ENCODE data around the gene ODAD3. TPM values are rescaled to one million over a fixed set of nuclear protein-coding genes. Genes with fewer than 3 reads are reported as not detected.

ODAD3 gene
- total RNA-seq, 1 donor from 2014 or later: 0.29 TPM

DNA sequence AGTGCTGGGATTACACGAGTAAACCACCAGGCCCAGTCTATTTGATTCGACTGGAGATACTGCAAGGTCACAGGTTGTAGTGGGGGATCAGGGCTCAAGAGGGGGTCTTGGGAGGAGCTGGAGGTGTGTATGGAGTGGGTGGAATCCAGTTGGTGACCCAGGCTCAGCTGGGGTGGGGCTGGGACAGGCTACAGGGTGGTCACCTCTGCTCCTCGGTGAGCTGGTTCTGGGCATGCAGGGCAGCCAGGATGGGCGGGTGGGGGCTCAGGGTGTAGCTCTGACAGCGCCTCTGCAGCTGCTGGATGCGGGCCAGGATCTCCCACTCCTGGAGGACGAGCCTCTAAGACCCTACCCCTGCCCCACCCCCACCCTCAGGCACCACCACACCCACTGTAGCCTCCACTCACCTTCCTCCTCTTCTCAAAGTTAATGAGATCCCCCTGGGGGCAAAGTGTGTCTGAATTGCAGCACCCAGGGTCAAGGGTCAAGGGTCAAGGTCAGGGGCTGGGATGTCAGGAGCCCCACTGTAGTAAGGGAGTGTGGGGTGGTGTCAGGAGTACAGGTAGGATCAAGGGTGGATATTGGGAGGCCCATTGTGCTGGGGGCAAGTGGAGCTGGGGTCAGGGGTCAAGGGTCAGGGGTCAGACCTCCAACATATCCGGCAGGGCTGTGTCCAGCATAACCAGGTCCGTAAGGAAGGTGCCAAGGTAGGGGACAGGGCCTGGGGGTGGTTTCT lies 32.9 kb downstream of the ODAD3 start:
- DNase-seq (ENCODE audit: low read depth): no peak
- Histone ChIP-seq H3K36me3 (ENCODE audit: control insufficient read depth, insufficient read depth, low read length) (no peaks in the 10 kb centered on the region), H3K4me3 (ENCODE audit: low read depth, low read length) (no peak overlapping the region), H3K27me3 (ENCODE audit: control insufficient read depth, insufficient read depth, low read length) (peaks cover 8% of the 10 kb centered on the region)
- TF ChIP-seq, protein P1, sequence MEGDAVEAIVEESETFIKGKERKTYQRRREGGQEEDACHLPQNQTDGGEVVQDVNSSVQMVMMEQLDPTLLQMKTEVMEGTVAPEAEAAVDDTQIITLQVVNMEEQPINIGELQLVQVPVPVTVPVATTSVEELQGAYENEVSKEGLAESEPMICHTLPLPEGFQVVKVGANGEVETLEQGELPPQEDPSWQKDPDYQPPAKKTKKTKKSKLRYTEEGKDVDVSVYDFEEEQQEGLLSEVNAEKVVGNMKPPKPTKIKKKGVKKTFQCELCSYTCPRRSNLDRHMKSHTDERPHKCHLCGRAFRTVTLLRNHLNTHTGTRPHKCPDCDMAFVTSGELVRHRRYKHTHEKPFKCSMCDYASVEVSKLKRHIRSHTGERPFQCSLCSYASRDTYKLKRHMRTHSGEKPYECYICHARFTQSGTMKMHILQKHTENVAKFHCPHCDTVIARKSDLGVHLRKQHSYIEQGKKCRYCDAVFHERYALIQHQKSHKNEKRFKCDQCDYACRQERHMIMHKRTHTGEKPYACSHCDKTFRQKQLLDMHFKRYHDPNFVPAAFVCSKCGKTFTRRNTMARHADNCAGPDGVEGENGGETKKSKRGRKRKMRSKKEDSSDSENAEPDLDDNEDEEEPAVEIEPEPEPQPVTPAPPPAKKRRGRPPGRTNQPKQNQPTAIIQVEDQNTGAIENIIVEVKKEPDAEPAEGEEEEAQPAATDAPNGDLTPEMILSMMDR (IDR thresholded peaks at IDR 0.05; ENCODE audit: insufficient read depth, low read length, poor library complexity, severe bottlenecking): no peak

DNA sequence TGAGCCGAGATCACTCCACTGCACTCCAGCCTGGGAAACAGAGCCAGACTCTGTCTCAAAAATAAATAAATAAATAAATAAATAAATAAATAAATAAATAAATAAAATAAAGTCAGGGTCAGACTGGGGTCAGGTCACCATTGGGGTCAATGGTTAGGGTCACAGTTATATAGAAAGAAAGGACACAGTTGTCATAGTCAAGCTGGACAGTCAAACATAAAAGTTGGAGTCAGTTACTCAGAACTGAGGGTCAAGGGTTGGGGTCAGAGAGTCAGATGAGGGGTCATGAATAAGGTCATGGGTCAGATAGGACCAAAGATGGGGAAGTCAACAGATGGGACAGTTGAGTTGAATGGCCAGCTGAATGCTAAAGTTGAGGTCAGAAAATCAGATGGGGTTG lies 34.1 kb downstream of the ODAD3 start:
- no peak overlapping the region for H3K4me3 ChIP-seq (ENCODE audit: low read depth, low read length)
- H3K36me3 ChIP-seq (ENCODE audit: control insufficient read depth, insufficient read depth, low read length): no peaks in the 10 kb centered on the region
- H3K27me3 ChIP-seq (ENCODE audit: control insufficient read depth, insufficient read depth, low read length): no peaks in the 10 kb centered on the region
- TF ChIP-seq, protein P1 (IDR thresholded peaks at IDR 0.05; ENCODE audit: insufficient read depth, low read length, poor library complexity, severe bottlenecking): no peak
- DNase-seq (ENCODE audit: low read depth): no peak

DNA sequence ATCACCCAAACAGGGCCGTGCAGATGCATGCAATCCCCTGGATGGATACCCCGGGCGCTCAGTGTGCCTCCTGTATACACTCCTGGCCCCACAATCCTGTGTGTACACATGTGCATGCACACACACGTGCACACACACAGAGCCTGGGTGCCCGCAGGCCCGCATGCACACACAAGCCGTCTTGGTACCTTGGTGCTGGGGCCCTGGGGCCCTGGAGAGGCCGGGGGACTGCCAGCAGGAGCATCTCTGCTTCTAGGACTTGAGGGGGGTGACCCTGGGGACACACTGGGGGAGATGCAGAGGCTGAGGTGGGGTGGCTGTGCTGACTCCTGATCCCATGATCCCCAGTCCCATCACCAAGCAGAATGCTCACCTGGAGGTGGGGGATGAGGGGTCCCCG lies 35.3 kb downstream of the ODAD3 start:
- H3K27me3 ChIP-seq (ENCODE audit: control insufficient read depth, insufficient read depth, low read length): no peaks in the 10 kb centered on the region
- TF ChIP-seq, protein P1 (IDR thresholded peaks at IDR 0.05; ENCODE audit: insufficient read depth, low read length, poor library complexity, severe bottlenecking): no peak
- no peaks in the 10 kb centered on the region for H3K36me3 ChIP-seq (ENCODE audit: control insufficient read depth, insufficient read depth, low read length)
- DNase-seq (ENCODE audit: low read depth): no peak
- no peak overlapping the region for H3K4me3 ChIP-seq (ENCODE audit: low read depth, low read length)

DNA sequence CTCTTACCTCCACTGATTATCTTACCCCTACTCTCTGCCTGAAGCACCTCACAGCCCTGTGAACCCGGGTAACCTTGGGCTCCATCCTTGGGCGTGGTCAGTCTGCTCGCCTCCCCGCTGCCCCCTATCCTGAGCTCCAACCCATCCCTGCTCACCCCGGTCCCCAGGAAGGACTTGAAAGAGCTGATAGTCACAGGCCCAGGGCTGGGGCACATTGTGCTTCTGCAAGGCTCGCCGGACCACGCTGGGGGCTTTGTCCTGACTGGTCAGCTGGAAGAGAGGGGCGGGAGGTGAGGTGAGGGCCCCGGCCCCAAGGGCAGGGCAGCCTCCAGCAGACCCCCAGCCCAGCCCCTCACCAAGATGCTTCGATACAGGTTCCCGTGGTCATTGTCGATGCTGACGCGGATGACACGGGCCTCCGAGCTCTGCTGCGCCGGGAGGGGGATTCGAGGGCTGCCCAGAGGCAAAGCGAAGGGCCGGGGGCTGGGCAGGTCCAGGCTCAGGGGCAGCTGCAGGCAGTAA lies 37.8 kb downstream of the ODAD3 start:
- Histone ChIP-seq H3K36me3 (ENCODE audit: control insufficient read depth, insufficient read depth, low read length) (no peaks in the 10 kb centered on the region), H3K4me3 (ENCODE audit: low read depth, low read length) (no peak overlapping the region), H3K27me3 (ENCODE audit: control insufficient read depth, insufficient read depth, low read length) (no peaks in the 10 kb centered on the region)
- TF ChIP-seq, protein P1 (IDR thresholded peaks at IDR 0.05; ENCODE audit: insufficient read depth, low read length, poor library complexity, severe bottlenecking): no peak
- DNase-seq (ENCODE audit: low read depth): no peak

DNA sequence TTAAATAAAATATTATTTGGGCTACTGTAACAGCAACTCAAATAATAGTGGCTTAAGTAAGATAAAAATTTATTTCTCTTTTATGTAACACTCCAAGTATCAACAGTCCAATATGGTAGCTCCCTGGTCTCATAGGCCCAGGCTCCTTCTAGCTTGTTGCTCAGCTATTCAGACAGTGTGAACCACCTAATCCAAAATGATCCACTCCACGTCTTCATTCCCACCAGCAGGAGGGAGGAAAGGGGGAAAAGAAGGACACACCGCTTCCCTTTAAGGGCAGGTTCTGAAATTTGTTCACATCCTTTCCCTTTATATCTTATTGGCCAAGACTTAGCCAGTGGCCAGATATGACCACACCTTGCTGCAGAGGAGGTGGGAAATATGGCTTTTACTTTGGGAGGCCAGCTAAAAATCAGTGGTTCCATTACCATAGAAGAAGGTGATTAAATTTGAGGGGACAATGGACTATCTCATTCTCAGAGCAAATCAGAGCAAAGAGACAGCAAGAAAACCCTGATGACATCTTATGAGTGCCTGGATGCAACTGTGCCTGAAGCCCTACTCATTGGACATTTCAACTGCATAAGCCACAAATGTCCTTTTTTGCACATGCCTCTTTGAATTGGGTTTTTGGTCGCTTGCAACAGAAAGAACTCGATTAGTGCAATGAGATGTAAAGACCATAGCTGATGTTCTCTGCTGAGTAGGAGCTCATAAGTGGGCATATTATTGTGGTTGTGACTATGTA lies 43.8 kb downstream of the ODAD3 start:
- Histone ChIP-seq H3K36me3 (ENCODE audit: control insufficient read depth, insufficient read depth, low read length) (no peaks in the 10 kb centered on the region), H3K4me3 (ENCODE audit: low read depth, low read length) (no peak overlapping the region), H3K27me3 (ENCODE audit: control insufficient read depth, insufficient read depth, low read length) (no peaks in the 10 kb centered on the region)
- TF ChIP-seq, protein P1 (IDR thresholded peaks at IDR 0.05; ENCODE audit: insufficient read depth, low read length, poor library complexity, severe bottlenecking): no peak
- DNase-seq (ENCODE audit: low read depth): no peak

Measured in kidney epithelial cell (primary cell).